Right lobe of liver (tissue), 4 donors: ENCODE measurements around the gene PCNT.

ENCODE experiments used
- POLR2A ChIP-seq: fragments of 450-650 bp; IDR thresholded peaks from one replicate; pipeline ENCODE4 v1.6.1; 2017; ENCODE audit warnings: antibody characterized with exemption, mild to moderate bottlenecking
- TF ChIP-seq, protein P1 (sequence below), 4 donors: fragments of 200-600 bp in 3 of 4; fragments of 450-650 bp in 1 of 4; IDR thresholded peaks; one replicate each; pipeline versions ENCODE4 v1.5.1 to v1.8.0; 2016 to 2022; ENCODE audit warnings: antibody characterized with exemption in 4 of 4, mild to moderate bottlenecking in 2 of 4
- donor health status: DM: no; HTN: no; CAD: no.
- donor health status: DM: no; HTN: no; CAD: no.
- donor health status: DM: no; HTN: yes; CAD: no.

DNA sequence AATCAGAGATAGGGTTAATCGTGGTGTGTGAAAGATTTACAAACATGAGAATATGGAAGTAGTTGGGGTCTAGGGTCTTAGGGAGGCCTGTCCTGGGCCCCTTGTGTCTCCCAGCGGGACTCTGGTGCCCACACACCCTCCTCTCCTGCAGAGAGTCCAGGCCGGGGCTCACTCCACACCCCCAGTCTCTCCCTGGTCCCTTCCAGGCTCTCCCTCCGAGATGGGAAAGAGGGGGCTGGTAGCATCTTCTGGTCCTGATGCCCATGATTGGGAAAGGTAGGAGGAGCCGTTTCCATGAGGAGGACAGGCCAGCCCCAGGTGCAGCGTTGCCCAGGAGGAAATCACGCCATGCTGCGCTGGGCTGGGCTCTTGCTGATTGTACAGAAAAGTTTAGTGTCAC lies 26.6 kb downstream of the PCNT start:
- TF ChIP-seq, protein P1, sequence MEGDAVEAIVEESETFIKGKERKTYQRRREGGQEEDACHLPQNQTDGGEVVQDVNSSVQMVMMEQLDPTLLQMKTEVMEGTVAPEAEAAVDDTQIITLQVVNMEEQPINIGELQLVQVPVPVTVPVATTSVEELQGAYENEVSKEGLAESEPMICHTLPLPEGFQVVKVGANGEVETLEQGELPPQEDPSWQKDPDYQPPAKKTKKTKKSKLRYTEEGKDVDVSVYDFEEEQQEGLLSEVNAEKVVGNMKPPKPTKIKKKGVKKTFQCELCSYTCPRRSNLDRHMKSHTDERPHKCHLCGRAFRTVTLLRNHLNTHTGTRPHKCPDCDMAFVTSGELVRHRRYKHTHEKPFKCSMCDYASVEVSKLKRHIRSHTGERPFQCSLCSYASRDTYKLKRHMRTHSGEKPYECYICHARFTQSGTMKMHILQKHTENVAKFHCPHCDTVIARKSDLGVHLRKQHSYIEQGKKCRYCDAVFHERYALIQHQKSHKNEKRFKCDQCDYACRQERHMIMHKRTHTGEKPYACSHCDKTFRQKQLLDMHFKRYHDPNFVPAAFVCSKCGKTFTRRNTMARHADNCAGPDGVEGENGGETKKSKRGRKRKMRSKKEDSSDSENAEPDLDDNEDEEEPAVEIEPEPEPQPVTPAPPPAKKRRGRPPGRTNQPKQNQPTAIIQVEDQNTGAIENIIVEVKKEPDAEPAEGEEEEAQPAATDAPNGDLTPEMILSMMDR (IDR thresholded peaks at IDR 0.05): no peak
- TF ChIP-seq POLR2A: no peak
